H1 (cell line): Measurements from ENCODE around the gene KMT2A. TPM values are rescaled to one million over a fixed set of nuclear protein-coding genes. Genes with fewer than 3 reads are reported as not detected.

Source experiments
- CTCF ChIA-PET: fragments of 300-600 bp; sonication (Branson Sonifier 250); formaldehyde crosslinking; loops from one replicate; lab custom pipeline; 2021; ENCODE audit not compliant: partially characterized antibody; lab: Charles Lee
- POLR2A ChIA-PET: fragments of 300-600 bp; sonication (Branson Sonifier 250); formaldehyde crosslinking; loops from one replicate; lab custom pipeline; 2021; ENCODE audit warnings: inconsistent platforms; ENCODE audit not compliant: partially characterized antibody; lab: Charles Lee
- DNase-seq, 2 experiments: peaks; one replicate each; pipeline versions ENCODE4 v3.0.0 to v3.0.0-alpha.2; 2010 to 2022; ENCODE audit warnings: low spot score in 2 of 2, low read depth in 1 of 2, mixed read lengths in 1 of 2
- FAIRE-seq: peaks from 2 replicates; lab custom pipeline; 2011; peaks lifted over from hg19 to GRCh38; lab: Jason Lieb, UNC
- H2AFZ ChIP-seq: 2 replicates; pipeline ENCODE4 v1.8.1; 2012; ENCODE audit warnings: low read length, inconsistent platforms
- H2AK5ac ChIP-seq: 2 replicates; pipeline ENCODE4 v1.6.1; 2013; ENCODE audit warnings: low read depth, low read length
- H2BK120ac ChIP-seq: replicated peaks from 2 replicates; pipeline ENCODE3; 2013; ENCODE audit warnings: low read depth, low read length, inconsistent platforms
- H2BK12ac ChIP-seq: 2 replicates; pipeline ENCODE4 v1.6.1; 2013; ENCODE audit warnings: low read depth, low read length
- H2BK15ac ChIP-seq: 2 replicates; pipeline ENCODE4 v1.6.1; 2013; ENCODE audit warnings: low read length
- H2BK20ac ChIP-seq: 2 replicates; pipeline ENCODE4 v1.6.1; 2013; ENCODE audit warnings: low read length
- H2BK5ac ChIP-seq: 2 replicates; pipeline ENCODE4 v1.6.1; 2013; ENCODE audit warnings: low read depth, low read length
- H3K14ac ChIP-seq: 2 replicates; pipeline ENCODE4 v1.6.1; 2013; ENCODE audit warnings: inconsistent platforms; ENCODE audit not compliant: insufficient read length
- H3K18ac ChIP-seq: 2 replicates; pipeline ENCODE4 v1.6.1; 2013; ENCODE audit warnings: low read length; ENCODE audit errors: extremely low read depth
- H3K23ac ChIP-seq: 2 replicates; pipeline ENCODE4 v1.6.1; 2013; ENCODE audit warnings: inconsistent platforms; ENCODE audit not compliant: insufficient read length
- H3K23me2 ChIP-seq: 2 replicates; pipeline ENCODE4 v1.6.1; 2013; ENCODE audit warnings: low read depth, low read length
- H3K27ac ChIP-seq: 2 replicates; pipeline ENCODE4 v1.6.1; 2011; ENCODE audit warnings: low read depth, low read length, inconsistent platforms
- H3K27me3 ChIP-seq, 4 experiments: replicated peaks in 1 of 4; 1 replicate in 1 of 4; 2 replicates in 3 of 4; pipeline versions ENCODE4 v1.6.1 to v1.8.1; 2011 to 2013; ENCODE audit warnings: low read length in 3 of 4, mild to moderate bottlenecking in 3 of 4, inconsistent platforms in 2 of 4, mixed read lengths in 2 of 4, moderate library complexity in 1 of 4; ENCODE audit not compliant: control insufficient read depth in 3 of 4, insufficient read depth in 3 of 4; ENCODE audit errors: extremely low read depth in 1 of 4
- H3K36me3 ChIP-seq, 4 experiments: 2 replicates each; pipeline versions ENCODE4 v1.6.1 to v1.8.1; 2011 to 2013; ENCODE audit warnings: mild to moderate bottlenecking in 4 of 4, low read length in 3 of 4, moderate library complexity in 2 of 4, control low read depth in 1 of 4, inconsistent platforms in 1 of 4; ENCODE audit not compliant: insufficient read depth in 4 of 4, control insufficient read depth in 2 of 4
- H3K4ac ChIP-seq: replicated peaks from 2 replicates; pipeline ENCODE3; 2013; ENCODE audit warnings: low read length, low read depth, mixed read lengths, inconsistent platforms; ENCODE audit not compliant: insufficient read length
- H3K4me1 ChIP-seq, 4 experiments: replicated peaks in 1 of 4; 1 replicate in 1 of 4; 2 replicates in 3 of 4; pipeline versions ENCODE4 v1.6.1 to v1.8.1; 2011 to 2013; ENCODE audit warnings: low read length in 3 of 4, inconsistent platforms in 2 of 4, mixed read lengths in 1 of 4; ENCODE audit not compliant: insufficient read depth in 4 of 4, control insufficient read depth in 3 of 4
- H3K4me2 ChIP-seq, 2 experiments: 2 replicates each; pipeline versions ENCODE4 v1.6.1 to v1.8.1; 2011 to 2013; ENCODE audit warnings: low read depth in 2 of 2, low read length in 2 of 2, control low read depth in 1 of 2, inconsistent platforms in 1 of 2, mild to moderate bottlenecking in 1 of 2; ENCODE audit not compliant: insufficient read depth in 1 of 2
- H3K4me3 ChIP-seq, 4 experiments: fragments of 200-600, 300-600 bp in 1 of 4; sonication (generic), shearing (Covaris generic), sonication (Bioruptor Twin) in 1 of 4; 2 replicates each; pipeline versions ENCODE4 v1.5.1 to v1.8.1; 2011 to 2016; ENCODE audit warnings: low read length in 4 of 4, low read depth in 3 of 4, control low read depth in 2 of 4, inconsistent platforms in 2 of 4, mild to moderate bottlenecking in 2 of 4, mixed read lengths in 1 of 4, moderate library complexity in 1 of 4; ENCODE audit not compliant: insufficient read depth in 2 of 4; ENCODE audit errors: extremely low read depth in 1 of 4
- H3K56ac ChIP-seq: replicated peaks from 2 replicates; pipeline ENCODE3; 2013; ENCODE audit warnings: low read depth, mild to moderate bottlenecking, mixed read lengths, low read length, inconsistent platforms; ENCODE audit not compliant: insufficient read length
- H3K79me1 ChIP-seq: 2 replicates; pipeline ENCODE4 v1.6.1; 2013; ENCODE audit warnings: low read depth, low read length, control low read depth
- H3K79me2 ChIP-seq, 2 experiments: 2 replicates each; pipeline versions ENCODE4 v1.6.1 to v1.8.1; 2012 to 2013; ENCODE audit warnings: low read length in 2 of 2, mild to moderate bottlenecking in 2 of 2, inconsistent platforms in 1 of 2; ENCODE audit not compliant: insufficient read depth in 2 of 2, control insufficient read depth in 1 of 2
- H3K9ac ChIP-seq, 4 experiments: replicated peaks in 1 of 4; 1 replicate in 1 of 4; 2 replicates in 3 of 4; pipeline versions ENCODE4 v1.6.1 to v1.8.1; 2011 to 2013; ENCODE audit warnings: low read depth in 3 of 4, low read length in 3 of 4, control low read depth in 2 of 4, mild to moderate bottlenecking in 2 of 4, moderate library complexity in 2 of 4, inconsistent platforms in 1 of 4; ENCODE audit errors: extremely low read depth in 1 of 4
- H3K9me3 ChIP-seq, 2 experiments: 2 replicates each; pipeline versions ENCODE4 v1.6.1 to v1.8.1; 2012 to 2013; ENCODE audit warnings: mild to moderate bottlenecking in 2 of 2, moderate library complexity in 2 of 2, control low read depth in 1 of 2, inconsistent platforms in 1 of 2, low read depth in 1 of 2, low read length in 1 of 2, mixed read lengths in 1 of 2; ENCODE audit not compliant: insufficient read depth in 2 of 2
- H4K20me1 ChIP-seq, 2 experiments: replicated peaks in 1 of 2; 2 replicates each; pipeline versions ENCODE3 to v1.8.1; 2011 to 2013; ENCODE audit warnings: inconsistent platforms in 2 of 2, low read length in 2 of 2, mild to moderate bottlenecking in 1 of 2; ENCODE audit not compliant: insufficient read depth in 2 of 2, control insufficient read depth in 1 of 2
- H4K5ac ChIP-seq: 2 replicates; pipeline ENCODE4 v1.6.1; 2013; ENCODE audit warnings: low read length, low read depth, mixed read lengths, inconsistent platforms; ENCODE audit not compliant: insufficient read length
- H4K8ac ChIP-seq: 2 replicates; pipeline ENCODE4 v1.8.0; 2013; ENCODE audit warnings: mild to moderate bottlenecking, moderate library complexity, low read length, inconsistent platforms; ENCODE audit not compliant: insufficient read depth; ENCODE audit errors: extremely low read depth
- H4K91ac ChIP-seq: replicated peaks from 2 replicates; pipeline ENCODE3; 2013; ENCODE audit warnings: low read length, mixed read lengths, inconsistent platforms; ENCODE audit not compliant: insufficient read length
- BRCA1 ChIP-seq: IDR thresholded peaks from 2 replicates; pipeline ENCODE4 v1.6.1; 2012; ENCODE audit warnings: low read depth, low read length, improper control_type of control experiment
- CHD1 ChIP-seq: IDR thresholded peaks from 2 replicates; pipeline ENCODE4 v1.6.1; 2012; ENCODE audit warnings: low read depth, low read length, improper control_type of control experiment
- CREB1 ChIP-seq: IDR thresholded peaks from 2 replicates; pipeline ENCODE4 v1.6.1; 2012; ENCODE audit warnings: inconsistent platforms
- EGR1 ChIP-seq: IDR thresholded peaks from 2 replicates; pipeline ENCODE4 v1.6.1; 2011; ENCODE audit warnings: low read depth, low read length, borderline replicate concordance
- EP300 ChIP-seq, 2 experiments: IDR thresholded peaks; 1 replicate in 1 of 2; 2 replicates in 1 of 2; pipeline ENCODE4 v1.6.1; 2011 to 2012; ENCODE audit warnings: low read depth in 2 of 2, low read length in 2 of 2, mild to moderate bottlenecking in 2 of 2, borderline replicate concordance in 1 of 2, inconsistent platforms in 1 of 2, moderate library complexity in 1 of 2
- GABPA ChIP-seq: IDR thresholded peaks from 2 replicates; pipeline ENCODE4 v1.6.1; 2011; ENCODE audit warnings: mild to moderate bottlenecking, low read length, moderate library complexity, borderline replicate concordance; ENCODE audit not compliant: insufficient read depth
- KDM1A ChIP-seq: fragments of 200-600, 300-600 bp; sonication (generic); IDR thresholded peaks from 2 replicates; pipeline ENCODE4 v1.7.1; 2016; ENCODE audit warnings: mild to moderate bottlenecking, low read length, borderline replicate concordance
- POU5F1 ChIP-seq: IDR thresholded peaks from 2 replicates; pipeline ENCODE4 v1.6.1; 2011; ENCODE audit warnings: low read depth, mild to moderate bottlenecking, low read length, moderate library complexity
- SAP30 ChIP-seq: fragments of 300-600 bp; sonication (generic); IDR thresholded peaks from 2 replicates; pipeline ENCODE4 v1.7.1; 2012; ENCODE audit warnings: low read length, moderate library complexity, mild to moderate bottlenecking, inconsistent platforms; ENCODE audit not compliant: insufficient read depth, insufficient replicate concordance
- TCF12 ChIP-seq: IDR thresholded peaks from 2 replicates; pipeline ENCODE4 v1.6.1; 2011; ENCODE audit warnings: low read depth, mild to moderate bottlenecking, low read length
- YY1 ChIP-seq: IDR thresholded peaks from 2 replicates; pipeline ENCODE4 v1.6.1; 2011; ENCODE audit warnings: low read depth, mild to moderate bottlenecking, low read length
- WGBS, 2 experiments: shearing (Covaris generic) in 1 of 2; methylation state at CpG; one replicate each; pipeline versions ENCODE4 v1.1.6 to v1.1.7; 2013 to 2015; ENCODE audit warnings: low lambda C conversion rate in 2 of 2, mixed read lengths in 2 of 2, inconsistent platforms in 1 of 2, low coverage in 1 of 2, missing lambda C conversion rate in 1 of 2; ENCODE audit not compliant: insufficient replicate concordance in 2 of 2, insufficient coverage in 1 of 2, insufficient read length in 1 of 2; ENCODE audit errors: extremely low coverage in 1 of 2, missing lambda C conversion rate in 1 of 2; 5-methylcytosine and 5-hydroxymethylcytosine counted together
- polyA plus RNA-seq, 7 experiments: library from polyadenylated mRNA; depleted of rRNA in 3 of 7; stranded (reverse) in 5 of 7; unstranded in 2 of 7; fragments of >200 nt in 5 of 7; fragments of 200-250 nt in 2 of 7; gene quantifications; 1 replicate in 5 of 7; 2 replicates in 1 of 7; 4 replicates in 1 of 7; pipeline versions ENCODE4 v1.2.1 to v1.2.3, GENCODE V29; 2011 to 2013; ENCODE audit warnings: missing spikeins in 2 of 7, mixed read lengths in 2 of 7
- total RNA-seq: library from RNA; stranded (reverse); fragmentation: NEBNext Ultra II Directional; extraction: Animal tissue kit (Norgen Biotek cat#: 25700); gene quantifications from 2 replicates; pipeline ENCODE4 v1.2.1, GENCODE V29; 2021
- TF ChIP-seq, protein P1 (sequence below): IDR thresholded peaks from 2 replicates; pipeline ENCODE4 v1.6.1; 2011; ENCODE audit warnings: low read length, improper control_type of control experiment

The KMT2A gene
- total and polyA plus RNA-seq, 2 of the 8 experiments (the other 6 are each of a cell fraction or from before 2014, with no cell fraction given) = 35.9 to 62.1 TPM

- H3K4me2 ChIP-seq = no peak overlapping the region
- DNase-seq = no peak
- no peaks in the 10 kb centered on the region for H3K23me2 ChIP-seq
- no peak overlapping the region for H2BK20ac ChIP-seq
- no peak overlapping the region for H3K9ac ChIP-seq
- FAIRE-seq = no peak
- no peak overlapping the region for H2BK5ac ChIP-seq
- H2AK5ac ChIP-seq = no peak overlapping the region
- H3K4me1 ChIP-seq = peaks cover 0 to 9% (median 1%) of the 10 kb centered on the region in 4 experiments; a peak in 6 of 7 replicates
- H3K23ac ChIP-seq = no peak overlapping the region
- 90% methylated on average over 2 of the region's 2 CpGs; no CpG with 5 or more reads in 1 of the 2 experiments for WGBS, 2 experiments
- H3K27ac ChIP-seq = no peak overlapping the region
- H3K79me2 ChIP-seq = peaks cover 28 to 100% of the 10 kb centered on the region in 2 experiments
- H3K79me1 ChIP-seq = peaks cover 5% of the 10 kb centered on the region; the same call in 1 of the 2 replicates
- no peak overlapping the region for H2AFZ ChIP-seq
- H3K36me3 ChIP-seq = peaks cover 0 to 11% (median 0%) of the 10 kb centered on the region in 4 experiments; a peak in 2 of 8 replicates
- no peak overlapping the region for H4K8ac ChIP-seq
- H4K5ac ChIP-seq = no peak overlapping the region
- H3K14ac ChIP-seq = no peak overlapping the region
- H4K91ac ChIP-seq = no peak overlapping the region
- no peak overlapping the region for H2BK12ac ChIP-seq
- POLR2A ChIA-PET = interaction anchor here (0.8 to 3.2 kb wide), 3 partner anchors 8 to 36 kb away, joined by 3 to 16 read pairs (median 5); partner anchors contain the start of gene KMT2A
- H3K4me3 ChIP-seq = no peak overlapping the region
- no peaks in the 10 kb centered on the region for H3K27me3 ChIP-seq
- H2BK120ac ChIP-seq = no peak overlapping the region
- H4K20me1 ChIP-seq = peaks cover 41 to 44% of the 10 kb centered on the region in 2 experiments
- H3K56ac ChIP-seq = no peak overlapping the region
- H2BK15ac ChIP-seq = no peak overlapping the region
- H3K4ac ChIP-seq = no peak overlapping the region
- CTCF ChIA-PET = interaction anchor here (0.6 to 2.2 kb wide), 6 partner anchors 8 to 414 kb away, joined by 3 to 5 read pairs (median 3); no protein-coding TSS in a partner anchor
- H3K18ac ChIP-seq = no peak overlapping the region
- H3K9me3 ChIP-seq = no peaks in the 10 kb centered on the region
- TF ChIP-seq CHD1 (no peak), POU5F1 (no peak), EGR1 (no peak), BRCA1 (no peak), CREB1 (no peak), TCF12 (no peak), GABPA (no peak), KDM1A (no peak), EP300 (IDR thresholded peaks at IDR 0.05; ENCODE audit: borderline replicate concordance in 1 of 2, low read depth in 2 of 2, low read length in 2 of 2) (no peak), YY1 (no peak), SAP30 (no peak)
- TF ChIP-seq, protein P1, sequence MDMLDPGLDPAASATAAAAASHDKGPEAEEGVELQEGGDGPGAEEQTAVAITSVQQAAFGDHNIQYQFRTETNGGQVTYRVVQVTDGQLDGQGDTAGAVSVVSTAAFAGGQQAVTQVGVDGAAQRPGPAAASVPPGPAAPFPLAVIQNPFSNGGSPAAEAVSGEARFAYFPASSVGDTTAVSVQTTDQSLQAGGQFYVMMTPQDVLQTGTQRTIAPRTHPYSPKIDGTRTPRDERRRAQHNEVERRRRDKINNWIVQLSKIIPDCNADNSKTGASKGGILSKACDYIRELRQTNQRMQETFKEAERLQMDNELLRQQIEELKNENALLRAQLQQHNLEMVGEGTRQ = no peak
Observed at GRCh38 chr11:118443590-118444218, 7.4 kb downstream of the KMT2A start.
